Forelimb muscle (tissue), 1 donor: ENCODE results near the gene TAF4. TPM values are rescaled to one million over a fixed set of nuclear protein-coding genes. Genes with fewer than 3 reads are reported as not detected.

Experiments
- DNase-seq: peaks from one replicate; pipeline ENCODE4 v3.0.0-alpha.2; 2013; ENCODE audit warnings: low read depth
- polyA plus RNA-seq: library from polyadenylated mRNA; unstranded; fragments of 120-200 nt; gene quantifications from one replicate; pipeline ENCODE4 v1.2.1, GENCODE V29; 2013; ENCODE audit not compliant: insufficient read length

TAF4 gene
- polyA plus RNA-seq, 1 donor, result 13.5 TPM

- DNase-seq, result peak; percentile 29
These were observed 44.6 kb downstream of the TAF4 start for GRCh38 chr20:62020935-62021701.

GRCh38 chr20:62019881-62020492 lies 45.7 kb downstream of the TAF4 start:
- no peak for DNase-seq

GRCh38 chr20:62019144-62019805 lies 46.4 kb downstream of the TAF4 start:
- no peak for DNase-seq

GRCh38 chr20:62018437-62019143 lies 47.1 kb downstream of the TAF4 start:
- no peak for DNase-seq

- no peak for DNase-seq
These were observed 50.0 kb downstream of the TAF4 start for GRCh38 chr20:62015540-62016288.

GRCh38 chr20:62014889-62015537 lies 50.7 kb downstream of the TAF4 start:
- DNase-seq, result no peak

- no peak for DNase-seq
These were observed 51.2 kb downstream of the TAF4 start for GRCh38 chr20:62014488-62014775.

- no peak for DNase-seq
These were observed 53.0 kb downstream of the TAF4 start for GRCh38 chr20:62012631-62013030.

GRCh38 chr20:62011938-62012534 lies 53.6 kb downstream of the TAF4 start:
- no peak for DNase-seq

GRCh38 chr20:62011403-62011790 lies 54.3 kb downstream of the TAF4 start:
- no peak for DNase-seq

- no peak for DNase-seq
These were observed 54.9 kb downstream of the TAF4 start for GRCh38 chr20:62010551-62011402.

- no peak for DNase-seq
These were observed 55.7 kb downstream of the TAF4 start for GRCh38 chr20:62009869-62010445.

- DNase-seq, result no peak
These were observed 56.4 kb downstream of the TAF4 start for GRCh38 chr20:62009322-62009721.

- no peak for DNase-seq
These were observed 57.0 kb downstream of the TAF4 start for GRCh38 chr20:62008643-62009183.

GRCh38 chr20:62007127-62007647 lies 58.5 kb downstream of the TAF4 start:
- no peak for DNase-seq

GRCh38 chr20:62006482-62006881 lies 59.2 kb downstream of the TAF4 start:
- no peak for DNase-seq

GRCh38 chr20:62004614-62005013 lies 61.1 kb downstream of the TAF4 start:
- no peak for DNase-seq

GRCh38 chr20:62003567-62004405 lies 61.9 kb downstream of the TAF4 start:
- no peak for DNase-seq
